ENCODE results near the gene C1orf167. TPM values are rescaled to one million over a fixed set of nuclear protein-coding genes. Genes with fewer than 3 reads are reported as not detected.
A peak's percentile ranks its signal among the peaks of the same experiment; 100 is the strongest.

C1orf167 gene
- total RNA-seq, 1 donor from 2014 or later: not detected

- Mint-ChIP-seq H3K4me3 (no peak overlapping the region), H3K36me3 (ENCODE audit: low read depth) (no peaks in the 10 kb centered on the region), H3K4me1 (no peaks in the 10 kb centered on the region), H3K27ac (ENCODE audit: unreplicated experiment) (no peak overlapping the region), H3K9me3 (no peaks in the 10 kb centered on the region), H3K27me3 (ENCODE audit: low read depth) (no peaks in the 10 kb centered on the region)
- no peak for TF ChIP-seq CTCF (conservative IDR thresholded peaks at IDR 0.05)
- no peak for DNase-seq (ENCODE audit: low read depth, low spot score)
Measured at GRCh38 chr1:11770011-11770410, 8.0 kb downstream of the C1orf167 start.

GRCh38 chr1:11771481-11772043 lies 9.6 kb downstream of the C1orf167 start:
- TF ChIP-seq CTCF (conservative IDR thresholded peaks at IDR 0.05): no peak
- no peaks in the 10 kb centered on the region for H3K27me3 Mint-ChIP-seq (ENCODE audit: low read depth)
- no peak for DNase-seq (ENCODE audit: low read depth, low spot score)
- no peaks in the 10 kb centered on the region for H3K9me3 Mint-ChIP-seq
- no peak overlapping the region for H3K4me3 Mint-ChIP-seq
- H3K36me3 Mint-ChIP-seq (ENCODE audit: low read depth): no peaks in the 10 kb centered on the region
- no peaks in the 10 kb centered on the region for H3K4me1 Mint-ChIP-seq
- H3K27ac Mint-ChIP-seq (ENCODE audit: unreplicated experiment): no peak overlapping the region

- Mint-ChIP-seq H3K4me1 (no peaks in the 10 kb centered on the region), H3K9me3 (no peaks in the 10 kb centered on the region), H3K27ac (ENCODE audit: unreplicated experiment) (no peak overlapping the region), H3K27me3 (ENCODE audit: low read depth) (no peaks in the 10 kb centered on the region), H3K4me3 (no peak overlapping the region), H3K36me3 (ENCODE audit: low read depth) (no peaks in the 10 kb centered on the region)
- TF ChIP-seq CTCF (conservative IDR thresholded peaks at IDR 0.05): no peak
- no peak for DNase-seq (ENCODE audit: low read depth, low spot score)
Measured at GRCh38 chr1:11772458-11772857, 10.5 kb downstream of the C1orf167 start.

GRCh38 chr1:11774753-11775152 lies 12.8 kb downstream of the C1orf167 start:
- Mint-ChIP-seq H3K4me1 (no peaks in the 10 kb centered on the region), H3K9me3 (no peaks in the 10 kb centered on the region), H3K27me3 (ENCODE audit: low read depth) (no peaks in the 10 kb centered on the region), H3K36me3 (ENCODE audit: low read depth) (no peaks in the 10 kb centered on the region), H3K4me3 (no peak overlapping the region), H3K27ac (ENCODE audit: unreplicated experiment) (peak overlapping the region; percentile 0)
- TF ChIP-seq CTCF (conservative IDR thresholded peaks at IDR 0.05): no peak
- DNase-seq (ENCODE audit: low read depth, low spot score): no peak

GRCh38 chr1:11777658-11778322 lies 15.8 kb downstream of the C1orf167 start:
- H3K36me3 Mint-ChIP-seq (ENCODE audit: low read depth): no peaks in the 10 kb centered on the region
- no peak for DNase-seq (ENCODE audit: low read depth, low spot score)
- no peaks in the 10 kb centered on the region for H3K4me1 Mint-ChIP-seq
- no peak overlapping the region for H3K27ac Mint-ChIP-seq (ENCODE audit: unreplicated experiment)
- H3K9me3 Mint-ChIP-seq: no peaks in the 10 kb centered on the region
- TF ChIP-seq CTCF (conservative IDR thresholded peaks at IDR 0.05): no peak
- no peaks in the 10 kb centered on the region for H3K27me3 Mint-ChIP-seq (ENCODE audit: low read depth)
- no peak overlapping the region for H3K4me3 Mint-ChIP-seq

All from neural crest cell (in vitro differentiated cells).